Measurements from ENCODE around the gene SLC35A3.

GRCh38 chr1:99943223-99943794 lies 26.5 kb upstream of the SLC35A3 start:
- TF ChIP-seq, protein P1, sequence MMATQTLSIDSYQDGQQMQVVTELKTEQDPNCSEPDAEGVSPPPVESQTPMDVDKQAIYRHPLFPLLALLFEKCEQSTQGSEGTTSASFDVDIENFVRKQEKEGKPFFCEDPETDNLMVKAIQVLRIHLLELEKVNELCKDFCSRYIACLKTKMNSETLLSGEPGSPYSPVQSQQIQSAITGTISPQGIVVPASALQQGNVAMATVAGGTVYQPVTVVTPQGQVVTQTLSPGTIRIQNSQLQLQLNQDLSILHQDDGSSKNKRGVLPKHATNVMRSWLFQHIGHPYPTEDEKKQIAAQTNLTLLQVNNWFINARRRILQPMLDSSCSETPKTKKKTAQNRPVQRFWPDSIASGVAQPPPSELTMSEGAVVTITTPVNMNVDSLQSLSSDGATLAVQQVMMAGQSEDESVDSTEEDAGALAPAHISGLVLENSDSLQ (IDR thresholded peaks at IDR 0.05): no peak
- no peak for TF ChIP-seq TARDBP (IDR thresholded peaks at IDR 0.05; ENCODE audit: borderline replicate concordance)
- no peak for TF ChIP-seq POLR2A (IDR thresholded peaks at IDR 0.05; ENCODE audit: low read depth, low read length)
